Neural progenitor cell (in vitro differentiated cells): Measurements from ENCODE around the gene THUMPD2. TPM values are rescaled to one million over a fixed set of nuclear protein-coding genes. Genes with fewer than 3 reads are reported as not detected.

Experiments
- DNase-seq: peaks from one replicate; pipeline ENCODE4 v3.0.0-alpha.2; 2016; ENCODE audit warnings: low spot score
- H2AFZ ChIP-seq: fragments of 200-600 bp; sonication (generic); replicated peaks from 2 replicates; pipeline ENCODE4 v1.6.1; 2016; ENCODE audit warnings: antibody characterized with exemption
- H3F3A ChIP-seq: fragments of 200-600 bp; sonication (generic); 2 replicates; pipeline ENCODE4 v1.6.1; 2016; ENCODE audit warnings: antibody characterized with exemption, low read depth
- H3K27ac ChIP-seq: fragments of 200-600 bp; sonication (generic); 2 replicates; pipeline ENCODE4 v1.5.1; 2016; ENCODE audit warnings: mild to moderate bottlenecking
- H3K27me3 ChIP-seq: fragments of 200-600 bp; sonication (generic); 2 replicates; pipeline ENCODE4 v1.6.1; 2016; ENCODE audit warnings: mild to moderate bottlenecking, moderate library complexity
- H3K36me3 ChIP-seq: fragments of 200-600 bp; sonication (generic); 2 replicates; pipeline ENCODE4 v1.5.1; 2016
- H3K4me1 ChIP-seq: fragments of 200-600 bp; sonication (generic); 2 replicates; pipeline ENCODE4 v1.6.1; 2016; ENCODE audit warnings: mixed run types
- H3K4me2 ChIP-seq: fragments of 200-600 bp; sonication (generic); 2 replicates; pipeline ENCODE4 v1.6.1; 2016
- H3K4me3 ChIP-seq: fragments of 200-600 bp; sonication (generic); 2 replicates; pipeline ENCODE4 v1.5.1; 2016
- H3K79me2 ChIP-seq: fragments of 200-600 bp; sonication (generic); 2 replicates; pipeline ENCODE4 v1.6.1; 2016; ENCODE audit warnings: low read depth
- H3K9ac ChIP-seq: fragments of 200-600 bp; sonication (generic); 2 replicates; pipeline ENCODE4 v1.6.1; 2016
- H3K9me3 ChIP-seq: fragments of 200-600 bp; sonication (generic); 2 replicates; pipeline ENCODE4 v1.5.1; 2016; ENCODE audit warnings: low read depth
- H4K20me1 ChIP-seq: fragments of 200-600 bp; sonication (generic); 2 replicates; pipeline ENCODE4 v1.6.1; 2016; ENCODE audit warnings: low read depth
- H3K27ac Mint-ChIP-seq: 3 replicates; pipeline ENCODE4 v1.8.0; 2021; ENCODE audit warnings: mixed read lengths
- H3K27me3 Mint-ChIP-seq: 2 replicates; pipeline ENCODE4 v1.8.0; 2022; ENCODE audit warnings: low read depth, mild to moderate bottlenecking, inconsistent platforms, moderate library complexity, mixed read lengths; ENCODE audit not compliant: insufficient read depth
- H3K36me3 Mint-ChIP-seq: 3 replicates; pipeline ENCODE4 v1.8.0; 2021; ENCODE audit warnings: mixed read lengths
- H3K4me1 Mint-ChIP-seq: 3 replicates; pipeline ENCODE4 v1.8.0; 2021; ENCODE audit warnings: mixed read lengths
- H3K4me3 Mint-ChIP-seq: 3 replicates; pipeline ENCODE4 v1.8.0; 2021; ENCODE audit warnings: mild to moderate bottlenecking, moderate library complexity, mixed read lengths
- H3K9me3 Mint-ChIP-seq: 3 replicates; pipeline ENCODE4 v1.8.0; 2020; ENCODE audit warnings: mixed read lengths
- CTCF ChIP-seq: fragments of 200-600 bp; sonication (generic); IDR thresholded peaks from 2 replicates; pipeline ENCODE4 v1.5.1; 2017; ENCODE audit warnings: antibody characterized with exemption, mild to moderate bottlenecking
- EZH2 ChIP-seq: fragments of 200-600 bp; sonication (generic); IDR thresholded peaks from 2 replicates; pipeline ENCODE4 v1.6.1; 2017; ENCODE audit warnings: antibody characterized with exemption, mild to moderate bottlenecking, moderate library complexity
- EZH2phosphoT487 ChIP-seq: fragments of 200-600 bp; sonication (generic); IDR thresholded peaks from 2 replicates; pipeline ENCODE4 v1.6.1; 2017; ENCODE audit warnings: antibody characterized with exemption
- total RNA-seq: library from RNA; depleted of rRNA; stranded (reverse); fragments of >200 nt; gene quantifications from 2 replicates; pipeline ENCODE4 v1.2.3, GENCODE V29; 2015; ENCODE audit warnings: low replicate concordance

THUMPD2 gene
- total RNA-seq, 1 donor from 2014 or later, result 21.8 TPM

DNA sequence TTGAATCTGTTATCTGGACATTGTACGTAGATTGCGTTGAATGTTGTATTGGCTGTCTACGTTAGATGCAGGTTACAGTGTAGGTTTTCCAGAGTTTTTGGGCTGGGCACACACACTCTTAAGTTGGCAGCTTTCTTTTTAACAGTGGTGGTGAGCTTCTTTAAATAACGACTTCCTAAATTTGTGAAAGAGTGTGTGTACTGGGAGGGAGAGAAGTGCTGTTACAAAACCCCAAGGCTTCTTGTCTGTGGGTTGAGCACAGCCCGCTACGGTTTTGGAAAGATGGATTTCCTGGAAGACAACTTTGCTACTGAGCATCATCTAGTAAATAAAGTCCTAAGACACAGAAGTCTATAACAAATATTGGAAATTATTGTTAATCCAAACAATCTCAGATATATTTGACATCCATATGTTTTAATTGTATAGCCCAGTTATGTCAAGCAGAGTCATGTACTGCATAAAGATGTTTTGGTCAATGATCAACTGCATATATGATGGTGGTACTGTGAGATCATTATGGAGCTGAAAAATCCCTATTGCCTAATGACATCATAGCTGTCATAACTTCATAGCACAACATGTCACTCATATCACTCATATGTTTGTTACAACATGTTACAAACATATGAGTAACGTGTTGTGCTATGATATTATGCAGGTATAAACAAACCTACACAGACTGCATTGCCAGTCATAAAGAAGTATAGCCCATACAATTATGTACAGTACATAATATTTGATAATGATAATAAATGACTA, 7.9 kb upstream of the THUMPD2 start:
- Histone ChIP-seq H3K36me3 (no peaks in the 10 kb centered on the region), H3K27me3 (no peaks in the 10 kb centered on the region), H3K27ac (no peak overlapping the region), H4K20me1 (no peaks in the 10 kb centered on the region), H3K4me2 (no peak overlapping the region), H3K4me3 (no peak overlapping the region), H3K9ac (no peak overlapping the region), H3K79me2 (no peaks in the 10 kb centered on the region), H3K9me3 (no peaks in the 10 kb centered on the region), H2AFZ (no peak overlapping the region), H3K4me1 (no peaks in the 10 kb centered on the region), H3F3A (no peaks in the 10 kb centered on the region)
- TF ChIP-seq EZH2 (no peak), CTCF (no peak), EZH2phosphoT487 (no peak)
- Mint-ChIP-seq H3K4me3 (no peak overlapping the region), H3K27ac (no peak overlapping the region), H3K9me3 (peaks cover 25% of the 10 kb centered on the region), H3K36me3 (peaks cover 2% of the 10 kb centered on the region), H3K27me3 (peaks cover 3% of the 10 kb centered on the region), H3K4me1 (no peaks in the 10 kb centered on the region)
- DNase-seq, result no peak

DNA sequence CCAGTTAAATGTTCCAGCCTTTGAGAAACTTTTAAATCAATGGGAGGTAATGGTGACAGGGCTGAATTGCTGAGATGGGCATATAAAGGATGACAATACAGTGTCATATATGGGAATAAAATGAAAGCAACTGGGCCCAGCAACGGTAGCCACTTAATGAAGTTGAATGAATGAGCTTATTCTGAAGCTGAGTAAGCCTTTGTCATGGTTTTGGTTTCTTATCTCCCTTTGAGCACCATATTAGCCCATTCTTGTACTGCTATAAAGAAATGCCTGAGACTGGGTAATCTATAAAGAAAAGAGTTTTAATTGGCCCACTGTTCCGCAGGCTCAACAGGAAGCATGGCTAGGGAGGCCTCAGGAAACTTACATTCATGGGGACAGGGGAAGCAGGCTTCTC, 3.5 kb upstream of the THUMPD2 start:
- Mint-ChIP-seq H3K9me3 (no peaks in the 10 kb centered on the region), H3K27me3 (peaks cover 3% of the 10 kb centered on the region), H3K36me3 (peaks cover 1% of the 10 kb centered on the region), H3K4me3 (no peak overlapping the region), H3K4me1 (peaks cover 20% of the 10 kb centered on the region), H3K27ac (no peak overlapping the region)
- Histone ChIP-seq H3K9me3 (no peaks in the 10 kb centered on the region), H3K27ac (no peak overlapping the region), H3K36me3 (no peaks in the 10 kb centered on the region), H3K9ac (no peak overlapping the region), H3K4me1 (peaks cover 6% of the 10 kb centered on the region), H3K79me2 (peaks cover 11% of the 10 kb centered on the region), H3K4me3 (no peak overlapping the region), H2AFZ (peak overlapping the region; percentile 9), H3K4me2 (no peak overlapping the region), H3F3A (no peaks in the 10 kb centered on the region), H4K20me1 (no peaks in the 10 kb centered on the region), H3K27me3 (no peaks in the 10 kb centered on the region)
- no peak for TF ChIP-seq EZH2phosphoT487
- TF ChIP-seq CTCF, result no peak
- TF ChIP-seq EZH2, result no peak
- DNase-seq, result no peak

- Mint-ChIP-seq H3K27ac (no peak overlapping the region), H3K27me3 (peaks cover 1% of the 10 kb centered on the region), H3K9me3 (no peaks in the 10 kb centered on the region), H3K4me3 (no peak overlapping the region), H3K36me3 (peaks cover 7% of the 10 kb centered on the region), H3K4me1 (peaks cover 26% of the 10 kb centered on the region)
- Histone ChIP-seq H3K9ac (no peak overlapping the region), H3K79me2 (peaks cover 20% of the 10 kb centered on the region), H3K4me3 (no peak overlapping the region), H3K27me3 (no peaks in the 10 kb centered on the region), H3K27ac (no peak overlapping the region), H3K9me3 (no peaks in the 10 kb centered on the region), H3F3A (no peaks in the 10 kb centered on the region), H3K4me2 (no peak overlapping the region), H3K4me1 (peaks cover 12% of the 10 kb centered on the region), H2AFZ (no peak overlapping the region), H4K20me1 (no peaks in the 10 kb centered on the region), H3K36me3 (no peaks in the 10 kb centered on the region)
- DNase-seq, result no peak
- TF ChIP-seq CTCF, result no peak
- TF ChIP-seq EZH2phosphoT487, result no peak
- no peak for TF ChIP-seq EZH2
Observed at GRCh38 chr2:39781697-39782096, 2.6 kb upstream of the THUMPD2 start.
